Pancreas (tissue), 10 donors: ENCODE results near the gene LCN15. TPM values are rescaled to one million over a fixed set of nuclear protein-coding genes. Genes with fewer than 3 reads are reported as not detected.

ENCODE experiments used
- ATAC-seq, 4 donors: fragments of 200-7000 bp; cut with Tn5 transposase; one replicate each; pipeline versions ENCODE4 v1.8.0 to v1.9.1; 2020; ENCODE audit warnings: mild to moderate bottlenecking in 4 of 4, moderate library complexity in 4 of 4
- DNase-seq, 6 donors: peaks; one replicate each; pipeline ENCODE4 v3.0.0-alpha.2; 2020
- FAIRE-seq: peaks from 2 replicates; lab custom pipeline; 2012; peaks lifted over from hg19 to GRCh38; lab: Jason Lieb, UNC
- H3K27ac ChIP-seq, 4 donors: fragments of 200-600 bp; sonication (generic); 1 replicate in 3 of 4; 2 replicates in 1 of 4; pipeline versions ENCODE4 v1.5.0 to v1.8.0; 2020
- H3K27me3 ChIP-seq, 4 donors: fragments of 200-600 bp; one replicate each; pipeline ENCODE4 v1.8.0; 2021
- H3K36me3 ChIP-seq, 3 donors: fragments of 200-600 bp; sonication (generic) in 1 of 3; one replicate each; pipeline versions ENCODE4 v1.5.0 to v1.8.0; 2020 to 2021
- H3K4me1 ChIP-seq, 3 donors: fragments of 200-600 bp; one replicate each; pipeline ENCODE4 v1.8.0; 2021
- H3K4me3 ChIP-seq, 4 donors: fragments of 200-600 bp; sonication (generic) in 2 of 4; one replicate each; pipeline versions ENCODE4 v1.5.0 to v1.8.0; 2020 to 2021
- H3K9me3 ChIP-seq, 4 donors: fragments of 200-600 bp; one replicate each; pipeline ENCODE4 v1.8.0; 2021
- WGBS, 2 donors: extraction: QIAGEN DNeasy Blood & Tissue Kit; methylation state at CpG; one replicate each; pipeline ENCODE4 v1.1.7; 2013; 5-methylcytosine and 5-hydroxymethylcytosine counted together
- intact Hi-C, 3 donors: fragments of 100-400 bp; cut with DNase I; formaldehyde crosslinking; loops; one replicate each; pipeline versions ENCODE4 v1.11.1 to v1.14.2; 2022
- polyA plus RNA-seq, 2 donors: library from polyadenylated mRNA; stranded (reverse); fragments of 200-250 nt; gene quantifications; one replicate each; pipeline ENCODE4 v1.2.3, GENCODE V29; 2013
- total RNA-seq, 6 donors: library from RNA; stranded (reverse); fragmentation: NEBNext Ultra II Directional in 4 of 6; extraction: Animal tissue kit (Norgen Biotek cat#: 25700) in 4 of 6; gene quantifications; one replicate each; pipeline versions ENCODE4 v1.2.1 to v1.2.4, GENCODE V29; 2021 to 2023
- TF ChIP-seq, protein P1 (sequence below), 4 donors: fragments of 200-600 bp; sonication (generic) in 3 of 4; IDR thresholded peaks; one replicate each; pipeline versions ENCODE4 v1.5.0 to v1.8.0; 2021; ENCODE audit warnings: antibody characterized with exemption in 4 of 4
- donor health status: healthy with polysubstance abuse.
- donor health status: DM: no; HTN: no; CAD: no; lungs with moderate emphysema.
- donor health status: DM: no; HTN: no; CAD: no.
- donor health status: control.
- donor health status: control.
- donor health status: Bipolar disorder and iron deficiency.
- donor health status: DM: yes; HTN: yes; CAD: no.
- donor health status: DM: no; HTN: no; CAD: no.
- donor health status: DM: no; HTN: no; CAD: no.
- donor health status: DM: yes; HTN: yes; CAD: no.

Gene LCN15
- total and polyA plus RNA-seq, 8 donors, result not detected

DNA sequence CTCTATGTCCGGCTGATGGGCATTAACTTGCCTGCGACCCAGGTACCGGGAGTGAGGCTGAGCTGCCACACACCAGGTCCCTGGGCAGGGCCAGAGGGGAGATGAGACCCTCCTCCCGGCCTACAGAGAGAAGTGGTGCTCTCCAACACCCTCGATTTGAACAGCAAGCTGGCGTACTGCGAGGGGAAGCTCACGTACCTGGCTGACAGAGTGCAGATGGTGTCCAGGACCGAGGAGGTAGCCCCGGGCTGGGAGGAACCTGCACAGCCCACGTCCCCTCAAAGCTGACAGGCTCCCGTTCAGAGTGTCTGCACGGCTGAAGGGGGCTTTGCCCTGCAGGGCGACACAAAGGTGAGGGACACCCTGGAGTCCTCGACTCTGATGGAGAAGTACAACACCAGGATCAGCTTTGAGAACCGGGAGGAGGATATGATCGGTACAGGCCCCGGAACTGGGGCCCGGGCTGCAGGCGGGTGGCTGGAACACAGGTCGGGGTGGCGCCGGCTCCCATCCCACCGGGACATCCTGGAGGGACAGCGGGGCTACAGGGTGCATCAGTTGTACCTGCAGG, 42.4 kb upstream of the LCN15 start:
- H3K4me3 ChIP-seq, result peak overlapping the region in 3 of 4 donors; percentile 90 to 94 (median 91)
- TF ChIP-seq, protein P1, sequence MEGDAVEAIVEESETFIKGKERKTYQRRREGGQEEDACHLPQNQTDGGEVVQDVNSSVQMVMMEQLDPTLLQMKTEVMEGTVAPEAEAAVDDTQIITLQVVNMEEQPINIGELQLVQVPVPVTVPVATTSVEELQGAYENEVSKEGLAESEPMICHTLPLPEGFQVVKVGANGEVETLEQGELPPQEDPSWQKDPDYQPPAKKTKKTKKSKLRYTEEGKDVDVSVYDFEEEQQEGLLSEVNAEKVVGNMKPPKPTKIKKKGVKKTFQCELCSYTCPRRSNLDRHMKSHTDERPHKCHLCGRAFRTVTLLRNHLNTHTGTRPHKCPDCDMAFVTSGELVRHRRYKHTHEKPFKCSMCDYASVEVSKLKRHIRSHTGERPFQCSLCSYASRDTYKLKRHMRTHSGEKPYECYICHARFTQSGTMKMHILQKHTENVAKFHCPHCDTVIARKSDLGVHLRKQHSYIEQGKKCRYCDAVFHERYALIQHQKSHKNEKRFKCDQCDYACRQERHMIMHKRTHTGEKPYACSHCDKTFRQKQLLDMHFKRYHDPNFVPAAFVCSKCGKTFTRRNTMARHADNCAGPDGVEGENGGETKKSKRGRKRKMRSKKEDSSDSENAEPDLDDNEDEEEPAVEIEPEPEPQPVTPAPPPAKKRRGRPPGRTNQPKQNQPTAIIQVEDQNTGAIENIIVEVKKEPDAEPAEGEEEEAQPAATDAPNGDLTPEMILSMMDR (IDR thresholded peaks at IDR 0.05), result no peak
- no peaks in the 10 kb centered on the region for H3K36me3 ChIP-seq
- FAIRE-seq (no peak), DNase-seq (peak in 3 of 6 donors; percentile 47 to 70 (median 58)), ATAC-seq (peak in 1 of 4 donors; percentile 1)
- peaks cover 3 to 24% (median 8%) of the 10 kb centered on the region in 3 donors for H3K4me1 ChIP-seq
- H3K9me3 ChIP-seq, result no peaks in the 10 kb centered on the region
- intact Hi-C loops, result no loop called here
- WGBS, 2 donors, result 64 to 68% methylated on average over 25 of the region's 25 CpGs
- peak overlapping the region in 3 of 4 donors; percentile 77 to 92 (median 88) for H3K27ac ChIP-seq
- no peaks in the 10 kb centered on the region for H3K27me3 ChIP-seq

DNA sequence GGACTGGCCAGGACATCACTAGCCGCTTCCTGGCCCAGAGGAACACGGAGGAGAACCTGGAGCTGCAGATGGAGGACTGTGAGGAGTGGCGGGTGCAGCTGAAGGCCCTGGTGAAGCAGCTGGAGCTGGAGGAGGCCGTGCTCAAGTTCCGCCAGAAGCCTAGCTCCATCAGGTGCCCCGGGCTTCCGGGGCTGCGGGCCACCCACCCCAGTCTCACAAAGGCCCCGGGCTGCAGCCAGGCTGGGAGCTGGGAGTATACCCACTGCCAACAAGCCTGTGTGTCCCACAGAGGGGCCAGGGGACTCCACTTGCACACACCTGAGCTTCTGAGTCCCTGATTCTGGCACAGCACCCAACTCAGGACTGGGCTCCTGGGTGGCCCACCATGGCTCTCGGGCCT, 41.7 kb upstream of the LCN15 start:
- WGBS, 2 donors, result 93 to 98% methylated on average over 10 of the region's 10 CpGs
- Histone ChIP-seq H3K36me3 (no peaks in the 10 kb centered on the region), H3K27ac (no peak overlapping the region), H3K4me1 (peaks cover 3 to 24% (median 8%) of the 10 kb centered on the region in 3 donors), H3K4me3 (no peak overlapping the region), H3K9me3 (no peaks in the 10 kb centered on the region), H3K27me3 (no peaks in the 10 kb centered on the region)
- TF ChIP-seq, protein P1 (IDR thresholded peaks at IDR 0.05), result no peak
- DNase-seq, result peak in 4 of 6 donors; percentile 19 to 62 (median 46)
- no peak for FAIRE-seq
- intact Hi-C loops, result no loop called here
- no peak for ATAC-seq

DNA sequence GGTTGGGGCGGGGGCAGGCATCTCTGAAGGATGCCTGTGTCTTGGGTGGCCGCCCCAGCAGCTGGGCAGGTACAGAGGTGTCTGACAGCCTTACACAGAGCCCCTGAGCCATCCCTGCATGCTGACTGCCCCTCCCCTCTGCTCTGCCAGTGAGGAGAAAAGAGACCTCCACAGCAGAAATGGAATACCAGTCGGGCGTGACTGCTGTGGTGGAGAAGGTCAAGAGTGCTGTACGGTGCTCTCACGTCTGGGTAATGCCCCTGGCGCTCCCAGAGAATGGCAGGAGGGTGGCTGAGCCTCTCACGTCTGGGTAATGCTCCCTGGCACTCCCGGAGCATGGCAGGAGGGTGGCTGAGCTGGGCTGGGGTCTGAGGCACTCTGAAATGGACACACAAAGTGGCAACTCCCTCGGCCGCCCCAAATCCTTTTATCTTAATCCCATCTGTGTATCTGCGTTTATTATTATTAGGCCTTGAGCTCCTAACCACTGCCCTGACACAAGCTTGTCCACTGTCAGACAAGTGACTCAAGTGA, 41.0 kb upstream of the LCN15 start:
- H3K27ac ChIP-seq, result no peak overlapping the region
- no peak for ATAC-seq
- FAIRE-seq, result no peak
- intact Hi-C loops, result no loop called here
- no peaks in the 10 kb centered on the region for H3K27me3 ChIP-seq
- WGBS, 2 donors, result 89% methylated on average over 12 of the region's 12 CpGs
- no peaks in the 10 kb centered on the region for H3K9me3 ChIP-seq
- TF ChIP-seq, protein P1 (IDR thresholded peaks at IDR 0.05), result no peak
- peaks cover 3 to 23% (median 8%) of the 10 kb centered on the region in 3 donors for H3K4me1 ChIP-seq
- no peak overlapping the region for H3K4me3 ChIP-seq
- DNase-seq, result peak in 2 of 6 donors; percentile 44 to 46
- no peaks in the 10 kb centered on the region for H3K36me3 ChIP-seq

DNA sequence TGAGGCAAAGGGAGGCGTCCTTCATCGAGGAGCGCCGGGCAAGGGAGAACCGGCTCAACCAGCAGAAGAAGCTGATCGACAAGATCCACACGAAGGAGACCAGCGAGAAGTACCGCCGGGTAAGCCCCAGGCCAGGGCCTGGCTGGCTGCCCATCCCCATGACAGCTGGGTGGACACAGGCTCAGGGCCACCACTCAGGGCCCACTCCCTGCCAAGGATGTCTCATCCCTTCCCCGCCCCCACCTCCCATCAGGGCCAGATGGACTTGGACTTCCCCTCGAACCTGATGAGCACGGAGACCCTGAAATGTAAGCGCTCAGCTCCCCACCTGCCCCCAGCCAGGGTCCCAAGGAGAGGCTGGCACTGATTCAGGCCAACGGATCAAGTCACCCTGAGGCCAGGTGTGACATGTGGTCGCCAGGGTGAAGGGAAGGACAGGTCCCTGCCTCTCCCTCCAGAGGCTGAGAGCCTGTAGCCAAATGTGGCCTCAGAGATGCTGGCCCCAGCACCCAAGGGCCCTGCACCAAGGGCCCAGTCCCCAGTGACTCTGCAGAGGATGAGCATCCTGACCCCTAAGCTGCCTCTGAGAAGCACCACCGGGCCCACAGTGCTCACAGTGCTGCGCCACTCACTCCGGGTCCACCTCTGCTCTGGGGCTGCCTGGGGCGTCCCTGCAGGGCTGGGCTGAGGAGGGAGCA, 40.3 kb upstream of the LCN15 start:
- Histone ChIP-seq H3K36me3 (no peaks in the 10 kb centered on the region), H3K27ac (no peak overlapping the region), H3K27me3 (no peaks in the 10 kb centered on the region), H3K4me1 (peaks cover under 1 to 19% (median 6%) of the 10 kb centered on the region in 3 donors), H3K4me3 (no peak overlapping the region), H3K9me3 (no peaks in the 10 kb centered on the region)
- FAIRE-seq (no peak), DNase-seq (peak in 4 of 6 donors; percentile 24 to 72 (median 54)), ATAC-seq (no peak)
- TF ChIP-seq, protein P1 (IDR thresholded peaks at IDR 0.05), result no peak
- intact Hi-C loops, result no loop called here
- WGBS, 2 donors, result 90 to 91% methylated on average over 20 of the region's 20 CpGs
